ENCODE data around the gene SRP72.

- TF ChIP-seq CTCF (IDR thresholded peaks at IDR 0.05) = no peak
- no peak for TF ChIP-seq MAX (CRISPR knock-in tag; IDR thresholded peaks at IDR 0.05)
- no peak for TF ChIP-seq NR2C2 (CRISPR knock-in tag; IDR thresholded peaks at IDR 0.05)
- no peak for TF ChIP-seq E2F1 (CRISPR knock-in tag; IDR thresholded peaks at IDR 0.05)
- TF ChIP-seq PRDM15 (CRISPR knock-in tag; IDR thresholded peaks at IDR 0.05) = no peak
- TF ChIP-seq NR1H2 (CRISPR knock-in tag; IDR thresholded peaks at IDR 0.05) = no peak
- no peak for TF ChIP-seq ZNF512 (CRISPR knock-in tag; IDR thresholded peaks at IDR 0.05; ENCODE audit: borderline replicate concordance)
- TF ChIP-seq ZNF425 (CRISPR knock-in tag; conservative IDR thresholded peaks at IDR 0.05) = no peak
- TF ChIP-seq JUN (CRISPR knock-in tag; IDR thresholded peaks at IDR 0.05) = no peak
- no peak for TF ChIP-seq FOXK1 (CRISPR knock-in tag; IDR thresholded peaks at IDR 0.05)
Observed at GRCh38 chr4:56475917-56476316, 8.5 kb downstream of the SRP72 start.

Data from WTC11 (cell line).